GM21528 (cell line): ENCODE measurements around the gene EPHB2.

ENCODE experiments used
- ATAC-seq: cut with Tn5 transposase; IDR thresholded peaks from one replicate; pipeline ENCODE4 v1.9.1; 2021; ENCODE audit warnings: mild to moderate bottlenecking, moderate library complexity; ENCODE audit not compliant: unreplicated experiment, low FRiP score

EPHB2 gene

DNA sequence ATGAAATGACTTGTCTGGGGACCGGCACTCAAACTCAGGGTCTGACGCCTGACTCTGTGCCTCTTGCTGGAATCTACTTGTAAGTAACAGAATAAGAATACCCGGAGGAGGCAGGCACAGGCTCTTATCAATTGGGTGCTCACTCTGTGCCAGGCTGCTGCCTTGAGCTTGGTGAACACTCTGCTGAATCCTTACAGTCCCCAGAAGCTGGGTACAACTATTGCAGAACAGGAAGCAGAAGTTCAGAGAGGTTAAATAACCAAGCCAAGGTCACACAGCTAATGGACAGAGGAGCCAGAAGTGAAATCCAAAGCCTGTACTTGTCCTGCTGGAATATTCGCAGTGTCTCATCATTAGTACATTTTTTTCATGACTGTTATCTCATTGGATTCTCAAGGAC lies 86.0 kb downstream of the EPHB2 start:
- ATAC-seq = no peak

DNA sequence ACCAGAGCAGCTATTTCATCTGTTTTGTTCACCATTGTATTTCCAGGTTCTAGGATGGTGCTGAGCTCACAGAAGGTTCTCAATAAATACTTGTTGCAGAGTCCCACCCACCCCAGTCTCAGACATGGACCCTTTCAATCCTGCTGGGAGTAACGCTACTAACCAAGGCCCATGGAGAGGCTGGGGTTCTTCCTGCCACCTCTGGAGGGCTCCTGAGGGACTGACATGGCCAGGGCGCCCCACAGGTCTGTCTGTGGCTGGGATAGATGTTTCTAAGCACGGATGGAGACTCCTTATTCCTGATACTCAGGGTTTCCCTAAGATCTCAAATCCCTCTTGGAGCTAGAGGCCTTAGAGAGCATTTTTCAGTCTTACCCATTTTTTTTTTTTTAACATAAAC lies 87.4 kb downstream of the EPHB2 start:
- no peak for ATAC-seq

DNA sequence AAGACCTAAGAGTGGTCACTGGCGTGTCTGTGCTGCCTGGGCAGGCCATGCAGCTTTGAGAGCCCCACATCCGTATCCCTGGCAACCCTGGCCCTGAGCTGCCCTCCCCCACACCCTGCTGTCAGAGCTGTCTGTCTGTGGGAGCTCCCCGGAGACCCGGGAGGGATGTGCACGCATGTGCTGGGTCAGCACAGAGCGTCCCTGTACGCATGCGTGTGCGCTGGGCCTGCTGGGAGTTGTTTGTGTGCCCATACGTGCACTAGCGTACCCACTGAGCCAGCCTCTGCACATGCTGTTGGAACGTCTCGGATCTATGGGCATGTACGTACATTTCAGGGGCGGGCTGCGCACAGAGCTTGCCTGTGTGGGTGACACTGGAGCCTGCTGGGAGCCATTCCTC lies 89.3 kb downstream of the EPHB2 start:
- ATAC-seq = no peak

DNA sequence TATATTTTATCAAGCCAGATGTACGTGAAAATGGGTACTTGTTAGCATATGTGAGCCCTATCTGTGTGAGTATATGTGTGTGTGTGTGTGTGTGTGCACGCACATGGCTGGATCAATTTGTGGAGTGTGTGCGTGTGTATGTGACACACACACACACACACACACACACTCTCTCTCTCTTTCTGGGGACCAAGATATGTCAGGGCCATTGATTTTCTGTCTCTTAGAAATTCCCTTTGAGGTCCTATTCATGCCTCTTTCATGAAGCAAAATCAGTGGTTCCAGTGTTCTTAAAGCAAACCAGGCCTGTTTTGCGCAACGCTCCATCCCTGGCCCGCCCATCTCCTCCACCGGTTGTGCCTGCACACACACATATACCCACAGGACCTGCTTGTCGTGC lies 90.0 kb downstream of the EPHB2 start:
- no peak for ATAC-seq

DNA sequence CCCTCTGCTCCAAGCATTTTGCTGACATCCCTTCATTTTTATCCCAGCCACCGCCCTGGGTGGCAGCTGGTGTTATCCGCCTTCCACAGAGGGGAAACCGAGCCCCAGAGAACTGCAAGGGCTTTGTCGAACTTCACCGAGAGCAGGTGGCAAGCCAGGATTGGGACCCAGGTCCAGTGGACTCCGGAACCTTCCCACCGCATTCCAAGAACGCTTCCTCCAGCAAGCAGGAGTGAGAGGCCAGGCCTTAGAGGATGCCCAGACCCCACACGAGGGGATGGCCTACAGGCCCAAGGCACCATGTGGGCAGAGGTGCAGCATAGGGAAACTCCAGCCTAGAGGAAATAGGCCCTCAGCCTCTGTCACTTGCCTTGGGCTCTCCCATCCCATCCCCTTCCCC lies 90.7 kb downstream of the EPHB2 start:
- no peak for ATAC-seq

DNA sequence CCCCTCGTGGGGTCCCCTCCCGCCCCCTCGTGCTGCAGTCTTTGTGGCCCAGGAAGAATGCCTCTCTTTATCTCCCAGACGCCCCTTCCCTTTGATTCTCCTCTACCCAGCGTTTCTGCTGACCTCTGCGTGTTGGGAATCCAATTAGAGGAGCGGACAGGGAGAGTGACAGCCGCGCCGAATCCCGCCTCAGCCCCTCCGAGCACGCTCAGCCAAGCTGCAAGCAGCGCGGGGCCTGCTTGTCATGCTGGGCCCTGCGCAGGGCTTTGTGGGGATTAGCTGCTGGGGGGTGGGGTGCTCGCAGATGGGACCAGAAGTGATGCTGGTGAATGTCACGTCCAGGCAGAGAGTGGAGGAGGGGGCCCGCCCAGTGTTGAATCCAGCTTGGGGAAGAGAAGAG lies 91.1 kb downstream of the EPHB2 start:
- no peak for ATAC-seq

DNA sequence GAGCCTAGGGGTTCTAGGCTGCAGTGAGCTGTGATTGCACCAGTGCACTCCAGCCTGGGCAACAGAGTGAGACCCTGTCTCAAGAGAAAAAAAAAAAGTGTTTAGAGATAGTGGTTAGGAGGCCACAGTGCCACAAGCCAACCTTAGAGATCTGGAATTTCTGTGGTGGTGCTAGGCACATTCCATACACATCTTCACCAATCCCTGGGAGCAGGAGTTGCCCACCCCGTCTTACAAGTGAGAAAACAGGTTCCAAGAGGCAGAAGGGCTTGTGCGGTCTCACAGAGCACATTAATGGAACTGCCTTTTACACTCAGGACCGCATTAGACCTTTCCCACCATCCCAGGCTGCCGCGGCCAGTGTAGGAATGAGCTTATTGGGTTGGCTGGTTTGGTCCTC lies 93.2 kb downstream of the EPHB2 start:
- no peak for ATAC-seq

DNA sequence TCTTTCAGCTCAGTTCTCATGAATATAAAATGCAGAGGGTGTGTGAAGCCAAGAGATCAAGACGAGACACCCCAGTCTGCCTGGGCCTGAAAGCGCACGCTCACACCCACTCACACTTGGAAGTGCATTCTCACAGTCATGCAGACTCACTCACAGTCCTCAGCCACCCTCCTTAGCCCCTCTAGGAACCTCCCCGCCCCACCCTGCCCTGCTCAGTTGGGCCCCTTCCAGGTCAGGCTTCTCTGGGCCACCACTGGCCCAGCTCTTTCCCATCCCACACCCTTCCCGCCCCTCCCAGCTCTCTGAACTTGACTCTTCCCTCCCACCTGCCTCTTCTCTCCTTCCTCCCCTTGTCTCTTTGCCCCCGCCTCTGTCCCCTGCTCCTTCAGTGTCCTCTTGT lies 93.8 kb downstream of the EPHB2 start:
- ATAC-seq = no peak

DNA sequence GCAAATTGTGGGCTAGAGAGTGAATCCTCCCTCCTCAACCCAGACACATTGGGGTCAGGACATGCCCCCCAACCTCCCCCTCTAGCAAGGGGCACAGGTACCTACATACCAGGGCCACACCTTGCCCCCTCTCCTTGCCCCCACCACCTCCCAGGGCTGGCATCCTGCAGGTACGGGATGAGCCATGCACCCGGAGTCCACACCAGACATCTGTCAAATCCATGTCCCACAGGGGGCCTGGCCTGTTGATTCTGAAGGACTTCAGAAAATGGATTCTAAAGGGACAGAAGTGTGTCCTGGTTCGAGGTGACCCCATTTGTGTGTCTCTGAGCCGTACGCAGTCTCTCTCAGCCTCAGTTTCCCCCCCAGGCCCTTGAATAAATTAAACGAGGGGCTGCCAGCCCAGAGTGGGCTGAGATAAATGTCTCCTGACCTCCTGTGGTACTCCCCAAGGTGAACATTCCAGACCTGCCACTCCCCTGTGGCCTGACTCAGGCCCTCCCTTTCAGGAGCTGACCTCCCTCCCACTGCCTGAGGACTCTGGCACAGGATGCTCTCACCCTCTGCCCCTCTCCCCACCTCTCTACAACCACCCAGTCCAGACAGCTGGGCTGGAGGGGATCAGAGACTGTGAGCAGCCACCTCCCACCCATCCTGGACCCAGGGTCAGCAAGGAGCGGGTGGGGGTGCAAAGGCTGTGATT lies 94.5 kb downstream of the EPHB2 start:
- ATAC-seq = no peak

DNA sequence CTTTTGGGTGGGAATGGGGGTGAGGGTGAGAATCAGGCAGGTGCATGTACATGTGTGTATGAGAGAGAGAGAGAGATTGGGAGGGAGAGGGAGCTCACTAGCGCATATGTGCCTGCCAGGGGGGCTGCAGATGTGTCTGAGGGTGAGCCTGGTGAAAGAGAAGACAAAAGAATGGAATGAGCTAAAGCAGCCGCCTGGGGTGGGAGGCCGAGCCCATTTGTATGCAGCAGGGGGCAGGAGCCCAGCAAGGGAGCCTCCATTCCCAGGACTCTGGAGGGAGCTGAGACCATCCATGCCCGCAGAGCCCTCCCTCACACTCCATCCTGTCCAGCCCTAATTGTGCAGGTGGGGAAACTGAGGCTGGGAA lies 95.0 kb downstream of the EPHB2 start:
- ATAC-seq = no peak

DNA sequence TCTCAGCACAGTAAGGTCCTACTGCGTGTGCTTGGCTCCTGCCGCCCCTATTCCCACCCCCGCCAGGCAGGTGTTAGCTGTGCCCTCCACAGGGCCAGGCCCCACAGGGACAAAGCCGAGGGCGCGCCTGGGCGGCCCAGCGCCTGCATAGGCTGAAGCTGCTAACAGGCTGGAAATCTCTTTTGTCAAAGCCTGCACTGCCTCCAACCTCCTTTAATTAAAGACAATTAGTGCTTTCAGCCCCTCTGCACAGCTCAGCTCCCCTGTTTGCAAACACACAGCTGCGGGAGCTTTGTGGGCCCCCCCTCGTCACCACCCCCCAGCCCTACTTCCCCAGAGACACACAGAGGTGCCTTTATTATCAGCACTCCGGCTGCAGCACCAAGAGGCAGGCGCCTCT lies 95.9 kb downstream of the EPHB2 start:
- no peak for ATAC-seq

DNA sequence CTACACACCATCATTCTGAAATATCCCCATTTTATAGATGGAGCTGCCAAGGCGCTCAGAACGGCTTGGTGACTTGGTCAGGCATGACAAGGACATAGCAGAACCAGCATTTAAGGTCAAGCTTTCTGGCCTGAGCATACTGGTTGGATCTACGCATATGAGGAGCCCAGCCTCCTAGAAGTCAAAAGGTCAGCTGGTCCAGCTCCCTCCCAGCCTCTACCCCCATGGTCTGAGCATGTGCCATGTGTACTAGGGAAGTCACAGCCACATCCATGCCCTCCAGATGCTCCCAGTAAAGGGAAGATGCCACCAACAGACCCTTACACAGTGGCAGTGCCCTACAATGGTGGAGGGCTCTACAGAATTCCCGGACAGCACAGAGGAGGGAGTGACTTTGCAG lies 96.7 kb downstream of the EPHB2 start:
- ATAC-seq = no peak

DNA sequence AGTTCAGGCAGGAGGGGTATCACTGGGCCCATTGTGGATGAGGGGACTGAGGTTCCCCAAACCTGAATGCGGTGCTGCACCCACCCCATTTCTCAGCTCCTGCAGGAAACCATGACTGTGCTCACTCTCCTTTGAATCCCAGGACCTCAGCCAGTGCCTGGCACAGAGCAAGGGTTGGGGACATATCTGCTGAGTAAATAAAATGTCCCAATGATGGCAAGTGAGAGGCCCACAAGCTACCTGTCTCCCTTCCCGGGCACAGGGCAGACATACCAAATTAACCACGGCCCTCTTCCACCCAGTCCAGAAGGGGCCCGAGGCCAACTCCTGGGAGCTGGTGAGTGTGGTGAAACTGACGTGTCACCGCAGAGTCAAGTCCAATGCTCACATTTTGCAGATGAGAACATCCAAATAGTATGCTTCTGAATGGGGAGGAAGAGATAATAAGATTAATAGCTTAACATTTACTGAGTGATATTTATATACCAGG lies 97.6 kb downstream of the EPHB2 start:
- no peak for ATAC-seq

DNA sequence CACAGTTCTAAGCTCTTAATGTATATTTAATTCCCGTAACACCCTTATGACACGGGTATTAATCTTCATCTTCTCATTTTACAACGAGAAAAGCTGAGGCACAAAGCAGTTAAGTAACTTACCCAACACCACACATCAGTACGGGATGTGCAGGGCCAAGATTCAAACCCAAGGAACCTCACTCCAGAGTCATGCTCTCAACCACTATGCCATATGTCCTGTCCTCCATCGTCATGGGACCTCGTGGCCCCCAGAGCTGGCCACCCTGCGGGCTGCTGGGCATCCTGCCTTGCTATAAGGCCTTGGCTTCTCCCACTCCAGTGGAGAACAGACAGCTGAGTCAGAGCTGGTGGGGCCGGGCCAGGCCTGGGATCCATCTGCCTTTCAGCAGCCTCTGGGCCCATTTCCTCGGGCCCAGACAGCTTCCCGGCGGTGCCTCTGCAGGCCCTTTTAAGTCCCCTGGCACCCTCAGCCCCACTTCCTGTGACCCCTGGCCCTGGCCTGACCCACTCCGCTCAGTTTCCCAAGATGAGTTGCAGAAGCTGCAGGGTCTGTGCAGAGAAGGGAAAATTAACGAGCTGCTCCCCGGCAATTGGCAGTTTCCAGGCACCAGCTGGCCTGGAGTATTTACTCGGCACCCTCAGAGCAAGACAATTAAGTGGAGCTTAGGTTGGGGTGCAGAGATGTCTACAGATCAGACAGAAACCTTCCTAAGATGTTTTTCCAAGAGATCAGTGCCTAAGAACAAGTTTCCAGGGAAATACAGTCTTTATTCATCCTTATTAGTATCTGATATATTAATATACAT lies 98.2 kb downstream of the EPHB2 start:
- ATAC-seq = no peak

DNA sequence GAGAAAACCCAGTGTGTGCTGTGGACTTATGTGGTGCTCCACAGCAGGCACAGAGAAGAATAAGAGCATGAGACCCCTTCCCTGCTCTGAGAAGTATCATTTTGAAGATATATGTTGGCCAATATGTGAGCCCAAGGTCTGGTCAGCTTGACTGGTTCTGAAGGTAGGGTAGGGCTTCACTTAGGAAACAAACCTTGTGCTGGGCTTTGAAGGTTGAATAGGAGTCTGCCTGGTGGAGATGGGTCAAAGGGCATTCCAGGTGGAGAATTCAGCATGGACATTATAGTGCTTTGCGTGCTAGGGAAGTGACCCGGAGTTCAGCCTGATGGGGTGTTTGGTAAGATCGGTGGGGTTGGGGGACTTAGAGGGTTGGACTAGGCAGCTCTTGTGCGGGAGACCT lies 99.1 kb downstream of the EPHB2 start:
- ATAC-seq = no peak

DNA sequence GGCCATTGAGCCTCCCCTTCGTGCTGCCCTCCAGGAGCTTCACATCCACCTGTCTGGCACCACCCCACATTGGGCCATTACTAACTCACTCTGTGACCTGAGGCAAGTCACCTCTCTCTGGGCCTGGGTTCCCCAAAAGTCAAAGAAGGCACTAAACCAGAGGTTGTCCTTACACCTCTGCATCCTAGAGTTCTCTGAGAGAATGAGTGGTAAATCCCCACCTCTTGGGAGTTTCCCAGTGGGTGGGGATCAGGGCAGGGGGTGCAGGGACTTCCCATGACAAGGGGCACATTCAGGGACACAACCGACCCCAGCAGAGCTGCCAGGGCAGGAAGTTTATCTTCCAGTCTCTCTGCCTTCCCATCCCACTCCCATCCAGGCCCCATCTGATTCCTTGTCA lies 99.7 kb downstream of the EPHB2 start:
- no peak for ATAC-seq

DNA sequence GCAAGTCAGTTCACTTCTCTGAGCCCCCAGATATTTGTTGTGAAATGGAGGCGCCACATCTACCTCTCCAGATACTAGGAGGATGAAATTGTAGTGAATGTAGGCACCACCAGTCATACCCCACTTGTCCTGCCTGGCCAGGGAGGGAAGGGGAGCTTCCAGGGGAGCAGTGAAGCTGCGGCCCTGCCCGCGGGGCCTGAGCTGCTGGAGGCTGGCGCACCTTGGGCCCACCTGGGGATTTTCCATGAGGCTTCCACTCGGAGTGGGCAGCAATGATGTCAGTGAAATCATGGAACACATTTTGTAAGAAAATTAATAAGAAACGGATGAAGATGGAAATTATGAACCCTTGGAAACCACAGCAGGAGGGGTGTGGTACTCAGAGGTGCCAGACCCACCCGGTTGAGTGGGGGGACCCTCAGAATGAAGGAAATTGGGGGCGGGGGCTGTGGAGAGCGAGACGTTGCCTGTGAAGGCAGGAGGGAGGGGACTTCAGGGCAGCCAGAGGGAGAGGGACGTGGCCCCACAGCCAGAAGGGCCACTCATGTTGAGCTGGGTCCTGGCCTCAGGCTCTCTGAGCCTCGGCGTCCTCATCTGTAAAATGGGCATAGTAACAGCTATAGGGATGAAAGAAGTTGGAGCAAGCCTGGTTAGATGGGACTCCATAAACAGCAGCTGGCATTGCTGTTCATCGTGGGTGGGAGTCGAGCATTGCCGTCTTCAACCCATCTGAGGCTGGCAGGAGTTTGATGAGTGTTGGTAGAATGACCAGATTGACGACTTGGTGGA lies 101.6 kb downstream of the EPHB2 start:
- no peak for ATAC-seq

DNA sequence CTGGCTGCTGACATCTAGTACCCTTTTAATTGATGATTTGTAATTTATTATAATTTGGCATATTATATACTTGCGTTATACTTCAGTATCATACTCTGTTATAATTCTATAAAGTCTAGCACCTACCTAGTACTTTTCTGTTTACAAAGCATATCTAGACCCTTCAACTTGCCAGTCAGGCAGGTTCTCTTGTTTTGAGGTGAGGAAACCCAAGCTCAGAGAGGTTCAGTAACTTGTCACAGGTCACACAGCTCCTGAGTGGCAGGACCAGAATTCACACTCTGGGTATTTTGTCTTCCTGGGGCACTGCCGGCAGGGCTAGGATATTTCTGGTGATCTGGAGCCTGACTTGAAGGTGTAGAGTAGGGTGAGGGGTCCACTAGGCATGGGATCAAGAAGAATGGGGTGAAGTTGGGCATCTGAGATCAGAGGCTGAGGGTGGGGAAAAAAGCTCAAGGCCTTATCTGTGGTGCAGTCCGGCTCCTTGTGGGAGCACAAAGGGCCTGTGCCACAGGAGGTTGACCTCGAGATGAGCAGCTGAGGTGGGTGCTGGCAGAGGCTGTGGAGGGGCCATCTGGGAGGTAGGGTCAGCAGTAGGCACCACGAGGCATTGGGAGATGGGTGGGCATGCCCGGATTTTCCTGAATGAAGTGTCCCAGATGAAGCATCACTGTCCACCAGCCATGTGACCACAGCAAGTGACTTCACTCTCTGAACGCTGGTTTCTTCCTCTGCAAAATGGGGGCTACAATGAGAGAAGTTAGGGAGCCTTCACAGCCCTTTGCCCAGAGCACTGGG lies 102.6 kb downstream of the EPHB2 start:
- no peak for ATAC-seq

DNA sequence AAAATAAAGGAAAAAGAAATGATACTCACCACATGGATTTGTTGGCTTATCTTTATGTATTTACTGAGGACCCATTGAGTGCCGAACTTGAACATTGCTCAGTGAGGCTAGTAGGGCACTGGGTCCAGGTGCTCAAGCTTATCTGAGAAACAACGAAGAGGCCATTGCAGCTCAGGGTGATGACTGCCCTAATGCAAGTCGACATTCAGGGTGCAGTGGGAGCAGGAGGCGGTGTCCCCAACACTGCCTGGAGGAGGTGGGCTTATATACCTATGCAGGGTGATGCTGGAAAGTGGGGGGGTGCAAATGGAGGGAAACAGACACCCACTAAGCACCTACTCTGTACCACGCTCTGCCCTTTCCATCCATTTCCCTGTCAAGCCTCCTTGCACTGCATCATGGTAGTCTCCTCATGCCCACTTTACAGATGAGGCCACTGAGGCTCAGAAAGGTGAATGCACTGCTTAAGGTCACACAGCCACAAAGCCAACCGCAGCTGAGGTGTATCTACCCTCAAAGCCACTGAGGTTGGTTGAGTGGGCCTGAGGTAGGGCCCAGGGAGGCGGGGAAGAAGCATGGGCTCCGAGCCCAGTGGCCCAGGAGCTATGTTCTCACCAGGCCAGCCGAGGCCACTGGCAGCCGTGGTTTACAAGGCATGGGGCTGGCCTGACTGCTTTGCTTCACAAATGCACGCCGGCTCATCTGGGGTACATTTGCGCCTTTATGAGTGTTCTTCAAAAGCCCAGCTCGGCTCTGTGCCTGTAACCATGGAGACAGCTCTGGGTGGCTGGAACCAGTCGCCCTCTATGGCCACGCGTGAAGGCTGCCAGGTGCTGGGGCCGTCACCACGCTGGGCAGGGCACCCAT lies 103.8 kb downstream of the EPHB2 start:
- no peak for ATAC-seq

DNA sequence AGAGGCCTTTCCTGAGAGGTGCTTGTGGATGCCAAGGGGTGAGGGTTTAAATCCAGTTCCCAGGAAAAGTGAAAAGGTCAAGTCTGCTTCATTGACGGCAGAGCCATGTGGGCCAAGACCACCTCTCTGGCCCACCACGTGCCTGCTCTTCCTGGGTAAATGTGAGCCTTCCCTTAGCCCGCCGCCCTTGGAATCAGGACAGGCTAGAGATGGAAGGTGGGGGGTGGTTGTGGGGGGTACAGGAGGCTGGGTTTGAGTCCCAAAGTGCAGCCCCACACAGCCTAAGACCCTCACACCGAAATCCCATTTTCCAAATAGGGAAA lies 104.4 kb downstream of the EPHB2 start:
- no peak for ATAC-seq
